Left ventricle myocardium inferior (tissue), 1 donor: Measurements from ENCODE around the gene URM1. TPM values are rescaled to one million over a fixed set of nuclear protein-coding genes. Genes with fewer than 3 reads are reported as not detected.

Experiments used
- DNase-seq: peaks from one replicate; pipeline ENCODE4 v3.0.0-alpha.2; 2020
- H3K27ac ChIP-seq: fragments of 200-600 bp; replicated peaks from 2 replicates; pipeline ENCODE4 v1.8.0; 2021
- H3K27me3 ChIP-seq: fragments of 200-600 bp; 2 replicates; pipeline ENCODE4 v1.8.0; 2021; ENCODE audit warnings: low read depth
- H3K36me3 ChIP-seq: fragments of 200-600 bp; 2 replicates; pipeline ENCODE4 v1.8.0; 2021
- H3K4me1 ChIP-seq: fragments of 200-600 bp; 2 replicates; pipeline ENCODE4 v1.8.0; 2021
- H3K4me3 ChIP-seq: fragments of 200-600 bp; 2 replicates; pipeline ENCODE4 v1.8.0; 2021; ENCODE audit warnings: mild to moderate bottlenecking, moderate library complexity
- H3K9me3 ChIP-seq: fragments of 200-600 bp; replicated peaks from 2 replicates; pipeline ENCODE4 v1.8.0; 2021
- CTCF ChIP-seq: fragments of 200-600 bp; IDR thresholded peaks from 2 replicates; pipeline ENCODE4 v1.8.0; 2021; ENCODE audit warnings: antibody characterized with exemption, mild to moderate bottlenecking, borderline replicate concordance
- intact Hi-C: fragments of 100-400 bp; cut with micrococcal nuclease; formaldehyde crosslinking; loops from one replicate; pipeline ENCODE4 v1.11.0; 2022
- total RNA-seq: library from RNA; stranded (reverse); fragmentation: NEBNext Ultra II Directional; extraction: Animal tissue kit (Norgen Biotek cat#: 25700); gene quantifications from one replicate; pipeline ENCODE4 v1.2.1, GENCODE V29; 2021
- donor health status: DM: no; HTN: yes; CAD: no; lungs with severe emphysema.

Gene URM1
- total RNA-seq, 1 donor from 2014 or later: 57.0 TPM

GRCh38 chr9:128404560-128404959, 33.4 kb downstream of the URM1 start:
- Histone ChIP-seq H3K27ac (no peak overlapping the region), H3K36me3 (no peaks in the 10 kb centered on the region), H3K4me1 (peaks cover 20% of the 10 kb centered on the region), H3K4me3 (no peak overlapping the region), H3K9me3 (no peaks in the 10 kb centered on the region), H3K27me3 (peaks cover 82% of the 10 kb centered on the region)
- intact Hi-C loops: loop anchor here (5.0 kb wide), 1 partner anchor 42 kb away; no protein-coding TSS in a partner anchor
- DNase-seq: no peak
- no peak for TF ChIP-seq CTCF

- H3K9me3 ChIP-seq: no peaks in the 10 kb centered on the region
- no peak overlapping the region for H3K27ac ChIP-seq
- intact Hi-C loops: no loop called here
- no peak for DNase-seq
- no peak overlapping the region for H3K4me3 ChIP-seq
- peaks cover 77% of the 10 kb centered on the region for H3K27me3 ChIP-seq
- peaks cover 20% of the 10 kb centered on the region for H3K4me1 ChIP-seq
- TF ChIP-seq CTCF: no peak
- no peaks in the 10 kb centered on the region for H3K36me3 ChIP-seq
Measured at GRCh38 chr9:128405077-128405779, 34.1 kb downstream of the URM1 start.

GRCh38 chr9:128405780-128406171, 34.6 kb downstream of the URM1 start:
- intact Hi-C loops: no loop called here

GRCh38 chr9:128406848-128407391, 35.7 kb downstream of the URM1 start:
- peaks cover 68% of the 10 kb centered on the region for H3K27me3 ChIP-seq
- no peak for DNase-seq
- H3K9me3 ChIP-seq: no peaks in the 10 kb centered on the region
- H3K4me3 ChIP-seq: no peak overlapping the region
- TF ChIP-seq CTCF: no peak
- H3K27ac ChIP-seq: no peak overlapping the region
- peaks cover 27% of the 10 kb centered on the region for H3K4me1 ChIP-seq
- H3K36me3 ChIP-seq: no peaks in the 10 kb centered on the region
- intact Hi-C loops: no loop called here

More at GRCh38 chr9:128405780-128406171, 34.6 kb downstream of the URM1 start:
- no peak for DNase-seq
- H3K9me3 ChIP-seq: no peaks in the 10 kb centered on the region
- H3K4me1 ChIP-seq: peaks cover 20% of the 10 kb centered on the region
- H3K27ac ChIP-seq: no peak overlapping the region
- no peaks in the 10 kb centered on the region for H3K36me3 ChIP-seq
- H3K4me3 ChIP-seq: no peak overlapping the region
- no peak for TF ChIP-seq CTCF
- H3K27me3 ChIP-seq: peaks cover 73% of the 10 kb centered on the region

GRCh38 chr9:128408963-128409431, 37.8 kb downstream of the URM1 start:
- Histone ChIP-seq H3K4me1 (peaks cover 28% of the 10 kb centered on the region), H3K27ac (no peak overlapping the region), H3K36me3 (no peaks in the 10 kb centered on the region), H3K4me3 (no peak overlapping the region), H3K27me3 (peaks cover 70% of the 10 kb centered on the region), H3K9me3 (no peaks in the 10 kb centered on the region)
- TF ChIP-seq CTCF: no peak
- DNase-seq: no peak
- intact Hi-C loops: no loop called here
